ENCODE measurements around the gene RNF31.

RNF31 gene

GRCh38 chr14:24138396-24139271 lies 8.7 kb upstream of the RNF31 start:
- DNase-seq = no peak

- DNase-seq = peak in 1 of 2 experiments; percentile 44
These were observed 7.9 kb upstream of the RNF31 start for GRCh38 chr14:24139272-24139934.

DNA sequence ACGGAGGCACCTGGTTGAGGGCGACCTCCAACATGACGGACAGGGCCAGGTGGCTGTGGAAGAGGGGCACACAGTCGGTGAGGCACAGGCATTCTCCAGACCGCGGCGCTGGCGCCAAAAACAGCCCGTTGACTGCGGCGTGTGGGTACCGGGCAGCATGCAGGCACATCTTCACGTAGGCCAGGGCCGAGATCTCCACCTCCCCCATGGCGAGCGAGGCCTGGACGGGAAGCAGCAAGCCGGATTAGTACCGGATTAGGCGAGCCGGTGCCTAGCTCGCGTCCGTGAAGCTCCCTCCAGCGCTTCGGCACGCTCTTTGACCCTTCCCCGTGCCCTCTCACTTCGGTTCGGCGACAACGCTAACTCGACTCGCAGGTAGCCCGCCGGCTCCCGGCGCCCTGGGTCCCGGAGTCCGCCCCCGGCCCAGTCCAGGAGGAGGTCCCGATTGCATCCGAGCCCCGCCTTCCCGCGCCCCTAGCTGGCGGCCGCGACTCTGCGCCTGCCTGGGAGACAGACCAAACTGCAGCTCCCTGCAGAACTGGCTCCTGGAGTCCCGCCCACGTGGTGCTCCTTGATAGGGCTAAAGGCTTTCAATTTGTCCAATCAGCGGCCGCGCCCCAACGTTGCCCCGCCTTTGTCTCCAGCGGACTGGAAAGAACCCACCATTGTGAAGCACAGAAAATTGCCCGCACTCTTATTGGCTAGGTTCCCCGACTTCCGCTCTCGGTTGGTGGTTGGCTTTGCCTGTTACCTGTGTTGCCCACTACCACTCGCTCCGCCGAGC lies 6.0 kb upstream of the RNF31 start, which contains the start of gene EMC9:
EMC9 (minus strand) TSS at position 495 of the 784 bp plus-strand sequence; CDS start at position 208, 287 bp downstream.
- DNase-seq = peak; percentile 100

- no peak for DNase-seq
These were observed 3.8 kb upstream of the RNF31 start for GRCh38 chr14:24143511-24143910.

- DNase-seq = no peak
These were observed 2.8 kb upstream of the RNF31 start for GRCh38 chr14:24144451-24144850.

GRCh38 chr14:24145219-24145618 lies 2.1 kb upstream of the RNF31 start:
- no peak for DNase-seq

DNA sequence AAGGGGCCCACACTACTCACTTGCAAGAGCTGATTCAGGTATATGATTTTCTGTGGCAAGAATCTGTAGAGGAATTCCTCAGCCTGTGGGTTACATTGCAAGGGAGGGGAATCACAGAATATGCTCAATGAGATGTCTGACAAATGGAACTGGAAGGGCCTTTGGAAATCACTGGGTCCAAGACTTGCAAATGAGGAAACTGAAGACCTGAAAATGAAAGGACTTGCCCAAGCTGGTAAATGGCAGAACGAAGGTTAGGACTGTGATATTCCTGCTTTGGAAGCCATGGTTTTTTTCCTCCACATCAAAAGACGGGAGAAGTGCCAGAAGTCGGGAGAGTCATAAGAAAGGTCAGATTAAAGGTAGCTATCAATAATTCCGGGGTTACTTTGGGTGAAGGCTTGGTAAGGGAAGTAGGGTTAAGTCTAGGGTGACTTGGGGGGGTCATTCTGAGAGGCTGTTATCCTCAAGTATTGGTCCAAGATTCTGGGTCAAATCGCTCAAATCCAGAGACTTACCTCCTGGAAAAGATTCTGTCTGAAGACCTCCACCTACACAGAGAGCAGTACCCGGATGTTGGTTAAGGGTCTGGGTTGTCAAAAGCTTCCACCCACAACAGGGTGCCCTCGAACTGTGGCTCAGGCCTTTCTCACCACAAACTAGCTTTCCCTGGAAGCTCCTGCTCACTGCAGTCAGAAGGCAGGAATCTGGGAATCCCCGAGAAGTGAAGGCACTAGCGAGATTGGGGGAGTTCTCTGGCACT lies 1.4 kb upstream of the RNF31 start:
- no peak for DNase-seq

GRCh38 chr14:24146453-24146977 lies 783 bp upstream of the RNF31 start, which contains the start of gene PSME2:
PSME2 (minus strand) TSS chr14:24146610; CDS start chr14:24146581, 29 bp downstream.
- DNase-seq = peak; percentile 99

GRCh38 chr14:24147761-24148428 lies 597 bp downstream of the RNF31 start:
- DNase-seq = no peak

GRCh38 chr14:24149302-24149969 lies 2.1 kb downstream of the RNF31 start:
- no peak for DNase-seq

DNA sequence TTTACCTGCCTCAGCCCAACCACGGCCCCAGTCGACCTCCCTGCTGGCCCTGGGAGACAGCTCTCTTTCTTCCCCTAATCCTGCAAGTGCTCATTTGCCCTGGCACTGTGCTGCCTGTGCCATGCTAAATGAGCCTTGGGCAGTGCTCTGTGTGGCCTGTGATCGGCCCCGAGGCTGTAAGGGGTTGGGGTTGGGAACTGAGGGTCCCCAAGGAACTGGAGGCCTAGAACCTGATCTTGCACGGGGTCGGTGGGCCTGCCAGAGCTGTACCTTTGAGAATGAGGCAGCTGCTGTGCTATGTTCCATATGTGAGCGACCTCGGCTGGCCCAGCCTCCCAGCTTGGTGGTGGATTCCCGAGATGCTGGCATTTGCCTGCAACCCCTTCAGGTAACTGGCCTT lies 2.8 kb downstream of the RNF31 start:
- DNase-seq = no peak

DNA sequence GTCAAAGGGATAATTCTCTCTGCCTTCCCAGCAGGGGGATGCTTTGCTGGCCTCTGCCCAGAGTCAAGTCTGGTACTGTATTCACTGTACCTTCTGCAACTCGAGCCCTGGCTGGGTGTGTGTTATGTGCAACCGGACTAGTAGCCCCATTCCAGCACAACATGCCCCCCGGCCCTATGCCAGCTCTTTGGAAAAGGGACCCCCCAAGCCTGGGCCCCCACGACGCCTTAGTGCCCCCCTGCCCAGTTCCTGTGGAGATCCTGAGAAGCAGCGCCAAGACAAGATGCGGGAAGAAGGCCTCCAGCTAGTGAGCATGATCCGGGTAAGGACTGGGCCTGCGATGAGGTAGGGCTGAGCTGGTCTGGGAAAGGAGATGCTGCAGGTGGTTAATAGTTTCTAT lies 3.3 kb downstream of the RNF31 start:
- DNase-seq = no peak

- no peak for DNase-seq
These were observed 3.7 kb downstream of the RNF31 start for GRCh38 chr14:24150993-24151392.

DNA sequence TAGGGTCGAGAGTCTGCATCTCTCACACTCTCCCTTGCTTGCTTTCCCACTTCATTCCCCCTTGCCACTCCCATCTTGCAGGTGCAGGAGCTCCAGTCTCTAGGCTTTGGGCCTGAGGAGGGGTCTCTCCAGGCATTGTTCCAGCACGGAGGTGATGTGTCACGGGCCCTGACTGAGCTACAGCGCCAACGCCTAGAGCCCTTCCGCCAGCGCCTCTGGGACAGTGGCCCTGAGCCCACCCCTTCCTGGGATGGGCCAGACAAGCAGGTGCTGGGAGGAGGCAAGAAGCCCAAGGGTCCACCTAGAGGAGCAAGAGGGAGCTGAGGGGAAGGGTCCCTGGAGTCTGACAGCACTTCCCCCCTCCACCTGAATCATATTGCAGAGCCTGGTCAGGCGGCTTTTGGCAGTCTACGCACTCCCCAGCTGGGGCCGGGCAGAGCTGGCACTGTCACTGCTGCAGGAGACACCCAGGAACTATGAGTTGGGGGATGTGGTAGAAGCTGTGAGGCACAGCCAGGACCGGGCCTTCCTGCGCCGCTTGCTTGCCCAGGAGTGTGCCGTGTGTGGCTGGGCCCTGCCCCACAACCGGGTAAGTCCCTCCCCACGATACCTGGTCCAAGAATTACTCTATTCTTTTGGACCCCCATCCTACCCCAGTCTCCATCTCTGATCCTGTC lies 4.2 kb downstream of the RNF31 start:
- no peak for DNase-seq

DNA sequence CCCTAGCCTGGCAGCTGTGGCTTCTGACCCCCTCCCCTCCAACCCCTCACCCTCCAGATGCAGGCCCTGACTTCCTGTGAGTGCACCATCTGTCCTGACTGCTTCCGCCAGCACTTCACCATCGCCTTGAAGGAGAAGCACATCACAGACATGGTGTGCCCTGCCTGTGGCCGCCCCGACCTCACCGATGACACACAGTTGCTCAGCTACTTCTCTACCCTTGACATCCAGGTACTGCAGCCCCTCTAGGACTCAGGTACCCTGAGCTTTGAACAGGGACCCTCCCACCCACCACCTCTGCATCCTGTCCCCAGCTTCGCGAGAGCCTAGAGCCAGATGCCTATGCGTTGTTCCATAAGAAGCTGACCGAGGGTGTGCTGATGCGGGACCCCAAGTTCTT lies 7.8 kb downstream of the RNF31 start:
- peak; percentile 48 to 79 for DNase-seq

DNA sequence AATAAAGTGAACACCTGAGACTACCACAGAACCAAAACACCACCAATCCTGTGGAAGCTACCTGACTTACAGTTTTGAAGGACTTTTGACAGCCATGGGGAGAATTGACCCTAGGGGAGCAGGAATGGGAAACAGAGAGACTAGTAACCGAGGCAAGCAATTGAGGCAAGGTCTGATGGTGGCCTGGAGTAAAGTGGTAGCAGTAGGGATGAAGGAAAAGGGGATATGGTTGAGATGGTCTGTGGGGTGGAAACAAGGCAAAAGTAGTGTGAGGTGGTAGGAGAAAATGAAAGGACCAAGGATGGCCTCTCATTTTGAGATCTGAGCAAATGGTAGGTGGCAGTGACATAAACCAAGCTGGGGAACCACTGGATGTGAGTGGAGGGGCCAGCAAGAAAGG lies 9.5 kb downstream of the RNF31 start:
- no peak for DNase-seq

- no peak for DNase-seq
These were observed 10.0 kb downstream of the RNF31 start for GRCh38 chr14:24157331-24157730.

GRCh38 chr14:24159777-24160498 lies 12.6 kb downstream of the RNF31 start:
- no peak for DNase-seq

- no peak for DNase-seq
These were observed 13.2 kb downstream of the RNF31 start for GRCh38 chr14:24160499-24160849.
